Activated CD8-positive, alpha-beta memory T cell treated with anti-CD3 and anti-CD28 coated beads, Interleukin-2, amount 50 U/mL, for 4 hours (primary cell): ENCODE measurements around the gene DSCAM.

Experiments
- DNase-seq: peaks from one replicate; pipeline ENCODE4 v3.0.0-alpha.2; 2020

The DSCAM gene

GRCh38 chr21:40640266-40640789 lies 206.6 kb downstream of the DSCAM start:
- DNase-seq = no peak

- DNase-seq = no peak
These were observed 207.3 kb downstream of the DSCAM start for GRCh38 chr21:40639616-40640194.

- no peak for DNase-seq
These were observed 208.3 kb downstream of the DSCAM start for GRCh38 chr21:40638466-40639251.

GRCh38 chr21:40636026-40636425 lies 210.9 kb downstream of the DSCAM start:
- no peak for DNase-seq

- DNase-seq = no peak
These were observed 211.6 kb downstream of the DSCAM start for GRCh38 chr21:40635391-40635790.

GRCh38 chr21:40634141-40634540 lies 212.8 kb downstream of the DSCAM start:
- DNase-seq = no peak

GRCh38 chr21:40633048-40633447 lies 213.9 kb downstream of the DSCAM start:
- DNase-seq = no peak

GRCh38 chr21:40631211-40631610 lies 215.7 kb downstream of the DSCAM start:
- DNase-seq = no peak

GRCh38 chr21:40625991-40626390 lies 221.0 kb downstream of the DSCAM start:
- DNase-seq = no peak

- DNase-seq = no peak
These were observed 223.4 kb downstream of the DSCAM start for GRCh38 chr21:40623528-40623927.

GRCh38 chr21:40622531-40622930 lies 224.4 kb downstream of the DSCAM start:
- DNase-seq = no peak

GRCh38 chr21:40620386-40621145 lies 226.4 kb downstream of the DSCAM start:
- no peak for DNase-seq

- no peak for DNase-seq
These were observed 228.6 kb downstream of the DSCAM start for GRCh38 chr21:40618191-40618973.

- no peak for DNase-seq
These were observed 230.6 kb downstream of the DSCAM start for GRCh38 chr21:40616377-40616704.

- no peak for DNase-seq
These were observed 231.2 kb downstream of the DSCAM start for GRCh38 chr21:40615505-40616376.

GRCh38 chr21:40613546-40614030 lies 233.4 kb downstream of the DSCAM start:
- DNase-seq = no peak

GRCh38 chr21:40610345-40610744 lies 236.6 kb downstream of the DSCAM start:
- no peak for DNase-seq

- no peak for DNase-seq
These were observed 240.6 kb downstream of the DSCAM start for GRCh38 chr21:40606341-40606740.

- DNase-seq = no peak
These were observed 241.9 kb downstream of the DSCAM start for GRCh38 chr21:40605094-40605493.

GRCh38 chr21:40603774-40604173 lies 243.2 kb downstream of the DSCAM start:
- DNase-seq = no peak

GRCh38 chr21:40602080-40602479 lies 244.9 kb downstream of the DSCAM start:
- DNase-seq = no peak

GRCh38 chr21:40595806-40596205 lies 251.2 kb downstream of the DSCAM start:
- no peak for DNase-seq
